Activated T-helper 17 cell treated with anti-CD3 and anti-CD28 coated beads, Interleukin-2, amount 50 U/mL, for 72 hours (primary cell): ENCODE measurements around the gene HDC. TPM values are rescaled to one million over a fixed set of nuclear protein-coding genes. Genes with fewer than 3 reads are reported as not detected.

Experiments
- ATAC-seq: fragments of 150-1000 bp; cut with Tn5 transposase; replicated peaks from 2 replicates; pipeline ENCODE4 v1.10.0; 2021; ENCODE audit warnings: mild to moderate bottlenecking, moderate library complexity
- H3K27ac Mint-ChIP-seq: one replicate; pipeline ENCODE4 v1.8.0; 2022; ENCODE audit warnings: mixed read lengths
- H3K27me3 Mint-ChIP-seq: one replicate; pipeline ENCODE4 v1.8.0; 2022; ENCODE audit warnings: mixed read lengths
- H3K36me3 Mint-ChIP-seq: one replicate; pipeline ENCODE4 v1.8.0; 2022; ENCODE audit warnings: low read depth, mild to moderate bottlenecking, mixed read lengths
- H3K4me1 Mint-ChIP-seq: one replicate; pipeline ENCODE4 v1.8.0; 2022; ENCODE audit warnings: mixed read lengths
- H3K4me3 Mint-ChIP-seq: one replicate; pipeline ENCODE4 v1.8.0; 2022; ENCODE audit warnings: mild to moderate bottlenecking, mixed read lengths
- H3K9me3 Mint-ChIP-seq: one replicate; pipeline ENCODE4 v1.8.0; 2022; ENCODE audit warnings: mixed read lengths
- total RNA-seq, 2 donors: library from RNA; stranded (reverse); gene quantifications; one replicate each; pipeline ENCODE4 v1.2.3, GENCODE V29; 2022

HDC gene, protein sequence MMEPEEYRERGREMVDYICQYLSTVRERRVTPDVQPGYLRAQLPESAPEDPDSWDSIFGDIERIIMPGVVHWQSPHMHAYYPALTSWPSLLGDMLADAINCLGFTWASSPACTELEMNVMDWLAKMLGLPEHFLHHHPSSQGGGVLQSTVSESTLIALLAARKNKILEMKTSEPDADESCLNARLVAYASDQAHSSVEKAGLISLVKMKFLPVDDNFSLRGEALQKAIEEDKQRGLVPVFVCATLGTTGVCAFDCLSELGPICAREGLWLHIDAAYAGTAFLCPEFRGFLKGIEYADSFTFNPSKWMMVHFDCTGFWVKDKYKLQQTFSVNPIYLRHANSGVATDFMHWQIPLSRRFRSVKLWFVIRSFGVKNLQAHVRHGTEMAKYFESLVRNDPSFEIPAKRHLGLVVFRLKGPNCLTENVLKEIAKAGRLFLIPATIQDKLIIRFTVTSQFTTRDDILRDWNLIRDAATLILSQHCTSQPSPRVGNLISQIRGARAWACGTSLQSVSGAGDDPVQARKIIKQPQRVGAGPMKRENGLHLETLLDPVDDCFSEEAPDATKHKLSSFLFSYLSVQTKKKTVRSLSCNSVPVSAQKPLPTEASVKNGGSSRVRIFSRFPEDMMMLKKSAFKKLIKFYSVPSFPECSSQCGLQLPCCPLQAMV
- total RNA-seq, result 1 to 10 TPM in 1 of 2 donors, not detected in 1; 1.2 TPM

- H3K27ac Mint-ChIP-seq, result no peak within 1 kb of the TSS
- no peaks in the 10 kb centered on the region for H3K36me3 Mint-ChIP-seq
- peaks cover 4% of the 10 kb centered on the region for H3K27me3 Mint-ChIP-seq
- no peaks in the 10 kb centered on the region for H3K9me3 Mint-ChIP-seq
- H3K4me3 Mint-ChIP-seq, result no peak within 1 kb of the TSS
- peaks cover 23% of the 10 kb centered on the region for H3K4me1 Mint-ChIP-seq
- ATAC-seq, result no peak
Measured at GRCh38 chr15:50265620-50266019, at the start of gene HDC. HDC (minus strand) TSS chr15:50265726; CDS start chr15:50265623, 103 bp downstream.

- ATAC-seq, result peak; percentile 34
- Mint-ChIP-seq H3K9me3 (peaks cover 4% of the 10 kb centered on the region), H3K27ac (no peak overlapping the region), H3K36me3 (peaks cover 23% of the 10 kb centered on the region), H3K4me1 (peaks cover 12% of the 10 kb centered on the region), H3K4me3 (no peak overlapping the region), H3K27me3 (no peaks in the 10 kb centered on the region)
Measured at GRCh38 chr15:50312636-50313035, 47.1 kb upstream of the HDC start.

- Mint-ChIP-seq H3K4me1 (peaks cover 12% of the 10 kb centered on the region), H3K36me3 (peaks cover 68% of the 10 kb centered on the region)
- no peak for ATAC-seq
Measured at GRCh38 chr15:50307799-50308198, 42.3 kb upstream of the HDC start.

DNA sequence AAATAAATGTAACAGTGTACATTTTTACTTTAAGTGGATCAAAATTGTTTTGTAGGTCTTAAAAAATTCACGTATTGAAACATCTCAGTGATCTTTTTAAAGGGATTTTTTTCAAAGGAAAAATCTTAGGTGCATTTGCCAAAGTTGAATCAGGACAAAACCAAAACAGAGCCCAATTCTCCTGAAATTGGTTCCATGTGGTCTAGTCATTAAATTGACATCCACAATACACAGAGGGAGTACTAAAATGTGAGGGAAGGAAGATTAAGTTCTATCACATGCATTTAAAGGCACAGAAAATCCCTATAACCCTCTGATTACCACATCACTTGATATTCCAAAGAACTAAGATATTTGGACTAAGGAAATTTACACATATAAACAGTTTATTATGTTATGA lies 39.3 kb upstream of the HDC start:
- Mint-ChIP-seq H3K9me3 (peaks cover 4% of the 10 kb centered on the region), H3K4me3 (no peak overlapping the region), H3K27me3 (no peaks in the 10 kb centered on the region), H3K36me3 (peaks cover 97% of the 10 kb centered on the region), H3K27ac (no peak overlapping the region), H3K4me1 (no peaks in the 10 kb centered on the region)
- no peak for ATAC-seq

More at GRCh38 chr15:50307799-50308198, 42.3 kb upstream of the HDC start:
- H3K27me3 Mint-ChIP-seq, result no peaks in the 10 kb centered on the region
- peaks cover 4% of the 10 kb centered on the region for H3K9me3 Mint-ChIP-seq
- H3K27ac Mint-ChIP-seq, result peak overlapping the region; percentile 13
- H3K4me3 Mint-ChIP-seq, result no peak overlapping the region

DNA sequence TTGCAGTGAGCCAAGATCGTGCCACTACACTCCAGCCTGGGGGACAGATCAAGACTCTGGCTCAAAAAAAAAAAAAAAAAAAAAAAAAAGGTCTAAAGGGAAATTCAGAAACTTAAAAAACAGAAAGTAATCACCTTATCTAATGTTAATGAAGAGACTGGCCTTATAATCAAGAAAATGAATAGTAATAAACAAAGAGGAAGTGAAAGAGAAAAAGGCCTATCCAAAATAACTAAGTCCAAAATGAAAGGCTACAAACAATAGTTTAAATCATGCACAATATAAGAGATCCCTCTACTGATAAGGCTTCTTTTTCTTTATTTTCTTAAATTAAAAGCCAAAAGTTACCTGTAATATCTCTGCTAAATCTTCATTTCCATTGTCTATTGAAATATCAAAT lies 37.1 kb upstream of the HDC start:
- no peaks in the 10 kb centered on the region for H3K27me3 Mint-ChIP-seq
- no peak overlapping the region for H3K4me3 Mint-ChIP-seq
- H3K27ac Mint-ChIP-seq, result no peak overlapping the region
- H3K4me1 Mint-ChIP-seq, result no peaks in the 10 kb centered on the region
- H3K36me3 Mint-ChIP-seq, result peaks cover 97% of the 10 kb centered on the region
- ATAC-seq, result no peak
- H3K9me3 Mint-ChIP-seq, result no peaks in the 10 kb centered on the region

DNA sequence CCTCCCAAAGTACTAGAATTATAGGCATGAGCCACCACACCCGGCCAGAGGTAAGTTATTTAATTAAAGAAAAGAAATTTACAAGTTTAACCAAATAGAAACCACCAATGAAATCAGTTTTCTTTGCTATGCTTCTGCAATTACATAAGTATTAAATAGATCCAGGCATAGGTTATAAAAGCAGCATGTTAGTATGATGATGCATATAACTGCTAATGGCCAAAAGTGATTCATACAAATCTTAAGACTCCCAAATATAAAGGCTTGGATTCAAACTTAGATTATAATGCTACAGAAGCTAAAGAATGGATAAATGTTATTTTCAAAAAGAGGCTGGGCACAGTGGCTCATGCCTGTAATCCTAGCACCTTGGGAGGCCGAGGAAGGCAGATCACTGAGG lies 32.8 kb upstream of the HDC start:
- H3K27ac Mint-ChIP-seq, result no peak overlapping the region
- H3K9me3 Mint-ChIP-seq, result no peaks in the 10 kb centered on the region
- H3K4me3 Mint-ChIP-seq, result no peak overlapping the region
- ATAC-seq, result no peak
- H3K27me3 Mint-ChIP-seq, result no peaks in the 10 kb centered on the region
- peaks cover 99% of the 10 kb centered on the region for H3K36me3 Mint-ChIP-seq
- no peaks in the 10 kb centered on the region for H3K4me1 Mint-ChIP-seq

DNA sequence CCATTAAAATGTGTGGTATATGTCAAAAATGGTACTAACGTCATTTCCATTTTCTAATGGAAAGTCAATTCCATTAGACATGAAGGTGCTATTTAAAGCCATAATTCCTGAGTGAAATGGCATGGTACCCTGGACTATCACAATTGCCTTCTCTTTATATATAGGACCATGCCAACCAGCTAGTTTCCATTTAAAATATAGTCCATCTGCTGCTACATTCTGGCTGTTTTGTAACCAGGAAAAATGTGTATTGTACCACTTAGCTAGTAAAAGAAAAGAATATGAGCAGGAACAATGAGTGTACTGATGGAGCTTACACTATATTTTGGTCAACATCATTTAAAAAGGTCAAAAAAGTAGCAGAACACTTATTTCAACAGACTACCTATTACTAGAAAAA lies 30.4 kb upstream of the HDC start:
- H3K27ac Mint-ChIP-seq, result no peak overlapping the region
- no peaks in the 10 kb centered on the region for H3K9me3 Mint-ChIP-seq
- H3K4me3 Mint-ChIP-seq, result no peak overlapping the region
- H3K36me3 Mint-ChIP-seq, result peaks cover 94% of the 10 kb centered on the region
- no peak for ATAC-seq
- no peaks in the 10 kb centered on the region for H3K27me3 Mint-ChIP-seq
- no peaks in the 10 kb centered on the region for H3K4me1 Mint-ChIP-seq

DNA sequence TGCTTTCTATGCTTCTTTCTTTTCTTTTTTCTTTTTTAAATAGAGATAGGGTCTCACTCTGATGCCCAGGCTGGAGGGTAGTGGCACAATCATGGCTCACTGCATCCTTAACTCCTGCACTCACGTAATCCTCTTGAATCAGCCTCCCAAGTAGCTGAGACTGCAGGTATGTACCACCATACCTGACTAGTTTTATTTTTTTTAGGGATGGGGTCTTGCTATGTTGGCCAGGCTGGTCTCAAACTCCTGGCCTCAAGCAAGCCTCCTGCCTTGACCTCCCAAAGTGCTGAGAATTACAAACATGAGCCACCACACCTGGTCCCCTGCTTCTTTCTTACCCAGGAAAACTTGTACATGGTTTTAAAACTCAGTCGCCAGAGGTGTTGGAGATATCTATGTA lies 24.2 kb upstream of the HDC start:
- H3K27ac Mint-ChIP-seq, result no peak overlapping the region
- ATAC-seq, result no peak
- peaks cover 90% of the 10 kb centered on the region for H3K36me3 Mint-ChIP-seq
- H3K27me3 Mint-ChIP-seq, result no peaks in the 10 kb centered on the region
- H3K4me3 Mint-ChIP-seq, result no peak overlapping the region
- H3K9me3 Mint-ChIP-seq, result no peaks in the 10 kb centered on the region
- no peaks in the 10 kb centered on the region for H3K4me1 Mint-ChIP-seq

DNA sequence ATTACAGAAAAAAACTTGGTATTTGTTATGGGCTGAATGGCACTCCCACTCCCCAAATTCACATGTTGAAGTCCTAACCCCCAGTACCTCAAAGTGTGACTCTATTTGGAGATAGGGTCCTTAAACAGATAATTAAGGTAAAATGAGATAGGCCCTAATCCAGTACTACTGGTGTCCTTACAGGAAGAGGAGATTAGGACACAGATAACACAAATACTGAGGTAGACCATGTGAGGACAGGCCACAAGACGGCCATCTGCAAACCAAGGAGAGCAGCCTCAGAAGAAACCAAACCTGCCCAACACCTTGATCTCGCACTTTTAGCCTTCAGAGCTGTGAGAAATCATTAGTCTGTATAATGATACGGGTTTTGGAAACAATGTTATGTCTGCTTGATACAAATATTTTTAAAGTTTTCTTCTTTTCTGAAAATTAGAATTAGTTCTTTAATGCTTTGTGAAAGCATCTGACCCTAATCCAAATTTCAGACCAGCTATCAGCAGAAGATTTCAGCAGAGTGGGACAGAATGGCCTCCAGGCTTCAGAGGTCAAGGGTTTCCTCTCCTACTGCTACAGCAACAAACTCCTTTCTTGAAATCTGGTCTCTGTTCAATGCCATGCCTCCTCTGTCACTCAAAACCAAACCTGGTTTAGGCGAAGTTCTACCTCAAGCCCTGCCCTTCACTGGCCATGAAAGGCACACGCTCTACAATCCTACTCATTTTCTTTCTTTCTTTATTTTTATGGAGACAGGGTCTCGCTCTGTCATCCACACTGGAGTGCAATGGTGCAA lies 22.0 kb upstream of the HDC start:
- no peaks in the 10 kb centered on the region for H3K4me1 Mint-ChIP-seq
- no peaks in the 10 kb centered on the region for H3K27me3 Mint-ChIP-seq
- H3K9me3 Mint-ChIP-seq, result no peaks in the 10 kb centered on the region
- no peak for ATAC-seq
- H3K36me3 Mint-ChIP-seq, result peaks cover 79% of the 10 kb centered on the region
- H3K4me3 Mint-ChIP-seq, result no peak overlapping the region
- H3K27ac Mint-ChIP-seq, result no peak overlapping the region

GRCh38 chr15:50281427-50281826 lies 15.9 kb upstream of the HDC start:
- no peak overlapping the region for H3K4me3 Mint-ChIP-seq
- H3K4me1 Mint-ChIP-seq, result peaks cover 2% of the 10 kb centered on the region
- no peaks in the 10 kb centered on the region for H3K9me3 Mint-ChIP-seq
- no peak for ATAC-seq
- H3K27ac Mint-ChIP-seq, result no peak overlapping the region
- peaks cover 58% of the 10 kb centered on the region for H3K36me3 Mint-ChIP-seq
- H3K27me3 Mint-ChIP-seq, result no peaks in the 10 kb centered on the region

- no peaks in the 10 kb centered on the region for H3K27me3 Mint-ChIP-seq
- peaks cover 8% of the 10 kb centered on the region for H3K4me1 Mint-ChIP-seq
- no peaks in the 10 kb centered on the region for H3K9me3 Mint-ChIP-seq
- no peak for ATAC-seq
- no peak overlapping the region for H3K4me3 Mint-ChIP-seq
- H3K36me3 Mint-ChIP-seq, result peaks cover 52% of the 10 kb centered on the region
- H3K27ac Mint-ChIP-seq, result no peak overlapping the region
Measured at GRCh38 chr15:50280271-50280670, 14.7 kb upstream of the HDC start.

GRCh38 chr15:50278496-50278895 lies 13.0 kb upstream of the HDC start:
- Mint-ChIP-seq H3K4me3 (no peak overlapping the region), H3K36me3 (peaks cover 40% of the 10 kb centered on the region), H3K9me3 (no peaks in the 10 kb centered on the region), H3K4me1 (peaks cover 11% of the 10 kb centered on the region), H3K27me3 (no peaks in the 10 kb centered on the region), H3K27ac (peak overlapping the region; percentile 26)
- no peak for ATAC-seq

- no peaks in the 10 kb centered on the region for H3K9me3 Mint-ChIP-seq
- peak overlapping the region; percentile 42 for H3K27ac Mint-ChIP-seq
- no peak overlapping the region for H3K4me3 Mint-ChIP-seq
- H3K36me3 Mint-ChIP-seq, result peaks cover 37% of the 10 kb centered on the region
- H3K4me1 Mint-ChIP-seq, result peaks cover 11% of the 10 kb centered on the region
- no peak for ATAC-seq
- H3K27me3 Mint-ChIP-seq, result no peaks in the 10 kb centered on the region
Measured at GRCh38 chr15:50277370-50277769, 11.8 kb upstream of the HDC start.

- Mint-ChIP-seq H3K9me3 (no peaks in the 10 kb centered on the region), H3K4me1 (peaks cover 11% of the 10 kb centered on the region), H3K4me3 (no peak overlapping the region)
Measured at GRCh38 chr15:50275908-50276307, 10.4 kb upstream of the HDC start.

More at GRCh38 chr15:50275908-50276307, 10.4 kb upstream of the HDC start:
- ATAC-seq, result no peak
- Mint-ChIP-seq H3K36me3 (peaks cover 37% of the 10 kb centered on the region), H3K27ac (peak overlapping the region; percentile 42), H3K27me3 (no peaks in the 10 kb centered on the region)
